ENCODE data around the gene ATF7. TPM values are rescaled to one million over a fixed set of nuclear protein-coding genes. Genes with fewer than 3 reads are reported as not detected.

ATF7 gene
- polyA plus RNA-seq, 2 of the 4 experiments (the other 2 are of a cell fraction) = 22.9 to 38.9 TPM

GRCh38 chr12:53510181-53510812 is 115.9 kb downstream of the ATF7 start:
- DNase-seq (ENCODE audit: low read depth in 1 of 2, low spot score in 1 of 2) (no peak), FAIRE-seq (no peak), ATAC-seq (no peak)
- peaks cover 3% of the 10 kb centered on the region for H3K4me1 ChIP-seq
- H3K4me2 ChIP-seq = no peak overlapping the region
- POLR2A ChIA-PET = interaction anchor here (1.9 kb wide), 1 partner anchor 9 kb away, joined by 8 read pairs; the partner anchor contains the start of gene TARBP2
- WGBS (ENCODE audit: missing lambda C conversion rate) = 87% methylated on average over 9 of the region's 9 CpGs
- TF ChIP-seq RNF2 (IDR thresholded peaks at IDR 0.05; ENCODE audit: borderline replicate concordance, low read depth) (no peak), ATOH8 (CRISPR knock-in tag; IDR thresholded peaks at IDR 0.05; ENCODE audit: low read depth) (no peak), SMC3 (IDR thresholded peaks at IDR 0.05) (no peak)
- no peaks in the 10 kb centered on the region for H3K9me3 ChIP-seq
- H3K27ac ChIP-seq = no peak overlapping the region
- CTCF ChIA-PET = interaction anchor here (1.0 to 13.1 kb wide), 11 partner anchors 8 to 184 kb away, joined by 3 to 169 read pairs (median 19); partner anchors contain the start of genes AAAS, MAP3K12 and TARBP2
- no peak overlapping the region for H3K4me3 ChIP-seq

GRCh38 chr12:53508534-53509170 is 117.5 kb downstream of the ATF7 start:
- ATAC-seq (peak; percentile 85 to 93), DNase-seq (ENCODE audit: low read depth in 1 of 2, low spot score in 1 of 2) (peak; percentile 77 to 85), FAIRE-seq (peak; percentile 36)
- Histone ChIP-seq H3K9me3 (no peaks in the 10 kb centered on the region), H3K4me2 (no peak overlapping the region), H3K4me3 (no peak overlapping the region), H3K4me1 (peaks cover 9% of the 10 kb centered on the region), H3K27ac (peak overlapping the region in 1 of 2 experiments; percentile 42; a peak in 1 of 6 replicates)
- CTCF ChIA-PET = interaction anchor here (0.6 to 13.1 kb wide), 42 partner anchors 10 to 297 kb away, joined by 3 to 169 read pairs (median 5); partner anchors contain the start of genes AAAS, ATP5MC2, MAP3K12 and TARBP2
- TF ChIP-seq CEBPB (IDR thresholded peaks at IDR 0.05) = no peak
- peak; percentile 91 to 98 for TF ChIP-seq RAD21 (conservative IDR thresholded peaks at IDR 0.05 in 1 of 2, IDR thresholded peaks at IDR 0.05 in 1 of 2)
- no peak for TF ChIP-seq JUN (IDR thresholded peaks at IDR 0.05)
- TF ChIP-seq ZFP36 (IDR thresholded peaks at IDR 0.05; ENCODE audit: borderline replicate concordance, partially characterized antibody) = peak; percentile 59
- TF ChIP-seq SMC3 (IDR thresholded peaks at IDR 0.05) = peak; percentile 77
- TF ChIP-seq, protein P1, sequence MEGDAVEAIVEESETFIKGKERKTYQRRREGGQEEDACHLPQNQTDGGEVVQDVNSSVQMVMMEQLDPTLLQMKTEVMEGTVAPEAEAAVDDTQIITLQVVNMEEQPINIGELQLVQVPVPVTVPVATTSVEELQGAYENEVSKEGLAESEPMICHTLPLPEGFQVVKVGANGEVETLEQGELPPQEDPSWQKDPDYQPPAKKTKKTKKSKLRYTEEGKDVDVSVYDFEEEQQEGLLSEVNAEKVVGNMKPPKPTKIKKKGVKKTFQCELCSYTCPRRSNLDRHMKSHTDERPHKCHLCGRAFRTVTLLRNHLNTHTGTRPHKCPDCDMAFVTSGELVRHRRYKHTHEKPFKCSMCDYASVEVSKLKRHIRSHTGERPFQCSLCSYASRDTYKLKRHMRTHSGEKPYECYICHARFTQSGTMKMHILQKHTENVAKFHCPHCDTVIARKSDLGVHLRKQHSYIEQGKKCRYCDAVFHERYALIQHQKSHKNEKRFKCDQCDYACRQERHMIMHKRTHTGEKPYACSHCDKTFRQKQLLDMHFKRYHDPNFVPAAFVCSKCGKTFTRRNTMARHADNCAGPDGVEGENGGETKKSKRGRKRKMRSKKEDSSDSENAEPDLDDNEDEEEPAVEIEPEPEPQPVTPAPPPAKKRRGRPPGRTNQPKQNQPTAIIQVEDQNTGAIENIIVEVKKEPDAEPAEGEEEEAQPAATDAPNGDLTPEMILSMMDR (IDR thresholded peaks at IDR 0.05) = peak; percentile 91
- TF ChIP-seq EP300 (IDR thresholded peaks at IDR 0.05) = no peak
- POLR2A ChIA-PET = interaction anchor here (0.6 to 1.9 kb wide), 8 partner anchors 8 to 187 kb away, joined by 3 to 9 read pairs (median 4); partner anchors contain the start of genes AAAS and TARBP2
- WGBS (ENCODE audit: missing lambda C conversion rate) = 28% methylated on average over 7 of the region's 7 CpGs

GRCh38 chr12:53507603-53507885 is 118.6 kb downstream of the ATF7 start:
- WGBS (ENCODE audit: missing lambda C conversion rate) = 86% methylated on average over 4 of the region's 4 CpGs
- peaks cover 12% of the 10 kb centered on the region for H3K4me1 ChIP-seq
- no peaks in the 10 kb centered on the region for H3K9me3 ChIP-seq
- no peak overlapping the region for H3K4me3 ChIP-seq
- H3K4me2 ChIP-seq = no peak overlapping the region
- ChIA-PET POLR2A (interaction anchor here (1.5 kb wide), 1 partner anchor 26 kb away, joined by 4 read pairs; no protein-coding TSS in a partner anchor), CTCF (interaction anchor here (1.0 to 13.1 kb wide), 9 partner anchors 10 to 296 kb away, joined by 3 to 169 read pairs (median 24); partner anchors contain the start of genes AAAS, MAP3K12 and TARBP2)
- FAIRE-seq (no peak), ATAC-seq (no peak), DNase-seq (ENCODE audit: low read depth in 1 of 2, low spot score in 1 of 2) (no peak)
- TF ChIP-seq RAD21 (conservative IDR thresholded peaks at IDR 0.05 in 1 of 2, IDR thresholded peaks at IDR 0.05 in 1 of 2) = no peak
- no peak for TF ChIP-seq EP300 (IDR thresholded peaks at IDR 0.05)
- no peak for TF ChIP-seq FOXS1 (CRISPR knock-in tag; IDR thresholded peaks at IDR 0.05)
- no peak for TF ChIP-seq RCOR1 (IDR thresholded peaks at IDR 0.05; ENCODE audit: low read depth, low read length)
- H3K27ac ChIP-seq = no peak overlapping the region

- Histone ChIP-seq H3K27ac (no peak within 1 kb of the TSS), H3K9me3 (no peaks in the 10 kb centered on the region), H3K4me2 (no peak within 1 kb of the TSS), H3K4me3 (no peak within 1 kb of the TSS), H3K4me1 (peaks cover 17% of the 10 kb centered on the region)
- no peak for FAIRE-seq
- 94% methylated on average over 9 of the region's 9 CpGs for WGBS (ENCODE audit: missing lambda C conversion rate)
- ChIA-PET POLR2A (no interaction called here), CTCF (interaction anchor here (1.0 to 13.1 kb wide), 7 partner anchors 10 to 207 kb away, joined by 3 to 169 read pairs (median 24); partner anchors contain the start of genes AAAS, MAP3K12 and TARBP2)
- ATAC-seq = no peak
- DNase-seq (ENCODE audit: low read depth in 1 of 2, low spot score in 1 of 2) = no peak
- TF ChIP-seq JUN (IDR thresholded peaks at IDR 0.05) (no peak), CHD2 (IDR thresholded peaks at IDR 0.05; ENCODE audit: low read length, partially characterized antibody) (no peak), POLR2AphosphoS2 (conservative IDR thresholded peaks at IDR 0.05; ENCODE audit: low read length) (0 out of 2 replicates have a peak, but pooled peaks have one; percentile 26)
- TF ChIP-seq, protein P2, sequence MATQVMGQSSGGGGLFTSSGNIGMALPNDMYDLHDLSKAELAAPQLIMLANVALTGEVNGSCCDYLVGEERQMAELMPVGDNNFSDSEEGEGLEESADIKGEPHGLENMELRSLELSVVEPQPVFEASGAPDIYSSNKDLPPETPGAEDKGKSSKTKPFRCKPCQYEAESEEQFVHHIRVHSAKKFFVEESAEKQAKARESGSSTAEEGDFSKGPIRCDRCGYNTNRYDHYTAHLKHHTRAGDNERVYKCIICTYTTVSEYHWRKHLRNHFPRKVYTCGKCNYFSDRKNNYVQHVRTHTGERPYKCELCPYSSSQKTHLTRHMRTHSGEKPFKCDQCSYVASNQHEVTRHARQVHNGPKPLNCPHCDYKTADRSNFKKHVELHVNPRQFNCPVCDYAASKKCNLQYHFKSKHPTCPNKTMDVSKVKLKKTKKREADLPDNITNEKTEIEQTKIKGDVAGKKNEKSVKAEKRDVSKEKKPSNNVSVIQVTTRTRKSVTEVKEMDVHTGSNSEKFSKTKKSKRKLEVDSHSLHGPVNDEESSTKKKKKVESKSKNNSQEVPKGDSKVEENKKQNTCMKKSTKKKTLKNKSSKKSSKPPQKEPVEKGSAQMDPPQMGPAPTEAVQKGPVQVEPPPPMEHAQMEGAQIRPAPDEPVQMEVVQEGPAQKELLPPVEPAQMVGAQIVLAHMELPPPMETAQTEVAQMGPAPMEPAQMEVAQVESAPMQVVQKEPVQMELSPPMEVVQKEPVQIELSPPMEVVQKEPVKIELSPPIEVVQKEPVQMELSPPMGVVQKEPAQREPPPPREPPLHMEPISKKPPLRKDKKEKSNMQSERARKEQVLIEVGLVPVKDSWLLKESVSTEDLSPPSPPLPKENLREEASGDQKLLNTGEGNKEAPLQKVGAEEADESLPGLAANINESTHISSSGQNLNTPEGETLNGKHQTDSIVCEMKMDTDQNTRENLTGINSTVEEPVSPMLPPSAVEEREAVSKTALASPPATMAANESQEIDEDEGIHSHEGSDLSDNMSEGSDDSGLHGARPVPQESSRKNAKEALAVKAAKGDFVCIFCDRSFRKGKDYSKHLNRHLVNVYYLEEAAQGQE (IDR thresholded peaks at IDR 0.05) = no peak
These were observed 119.1 kb downstream of the ATF7 start, which contains the start of gene NPFF for GRCh38 chr12:53506881-53507602. NPFF (minus strand) TSS chr12:53507484; CDS start chr12:53507474, 10 bp downstream.
